ENCODE measurements around the gene PACSIN3. TPM values are rescaled to one million over a fixed set of nuclear protein-coding genes. Genes with fewer than 3 reads are reported as not detected.
A peak's percentile ranks its signal among the peaks of the same experiment; 100 is the strongest.
"Not testable (repeated sequence)": the region's sequence is repeated elsewhere in the genome, so short reads cannot be mapped to it uniquely, and the experiment has no call there.

The PACSIN3 gene
- total RNA-seq, 2 donors from 2014 or later = 30.7 to 56.0 TPM

- intact Hi-C loops (cut with DNase I) = no loop called here
- H3K36me3 ChIP-seq (replicated peaks in 1 of 2; ENCODE audit: insufficient read depth in 1 of 2, low read depth in 2 of 2) = no peaks in the 10 kb centered on the region
- ATAC-seq (no peak), DNase-seq (no peak)
- no peak overlapping the region for H3K27ac ChIP-seq
- TF ChIP-seq POLR2A (IDR thresholded peaks at IDR 0.05) (no peak), CTCF (IDR thresholded peaks at IDR 0.05) (no peak)
- H3K4me3 ChIP-seq = no peak overlapping the region
- 77 to 80% methylated on average over 4 of the region's 4 CpGs for WGBS, 2 donors
- peaks cover 18% of the 10 kb centered on the region for H3K4me1 ChIP-seq
- no peaks in the 10 kb centered on the region for H3K27me3 ChIP-seq
- no peaks in the 10 kb centered on the region for H3K9me3 ChIP-seq
Observed at GRCh38 chr11:47192111-47192510, 5.9 kb upstream of the PACSIN3 start.

- H3K27me3 ChIP-seq; H3K27ac ChIP-seq; ATAC-seq; H3K4me3 ChIP-seq; intact Hi-C loops (cut with DNase I); H3K9me3 ChIP-seq; DNase-seq; H3K36me3 ChIP-seq (replicated peaks in 1 of 2; ENCODE audit: insufficient read depth in 1 of 2, low read depth in 2 of 2): not testable (repeated sequence)
- 85 to 86% methylated on average over 10 of the region's 10 CpGs for WGBS, 2 donors
- H3K4me1 ChIP-seq = peaks cover 26% of the 10 kb centered on the region
Observed at GRCh38 chr11:47191137-47191536, 4.9 kb upstream of the PACSIN3 start.

- Histone ChIP-seq H3K9me3 (no peaks in the 10 kb centered on the region), H3K4me3 (no peak overlapping the region), H3K27ac (peak overlapping the region; percentile 7 to 67 (median 44)), H3K4me1 (peaks cover 42% of the 10 kb centered on the region), H3K36me3 (replicated peaks in 1 of 2; ENCODE audit: insufficient read depth in 1 of 2, low read depth in 2 of 2) (no peaks in the 10 kb centered on the region), H3K27me3 (no peaks in the 10 kb centered on the region)
- DNase-seq (peak in 2 of 4 donors; percentile 51 to 54), ATAC-seq (peak; percentile 9)
- intact Hi-C loops (cut with DNase I) = no loop called here
- 46 to 50% methylated on average over 11 of the region's 11 CpGs for WGBS, 2 donors
- TF ChIP-seq POLR2A (IDR thresholded peaks at IDR 0.05) (no peak), CTCF (IDR thresholded peaks at IDR 0.05) (no peak)
Observed at GRCh38 chr11:47189100-47189834, 3.0 kb upstream of the PACSIN3 start.

DNA sequence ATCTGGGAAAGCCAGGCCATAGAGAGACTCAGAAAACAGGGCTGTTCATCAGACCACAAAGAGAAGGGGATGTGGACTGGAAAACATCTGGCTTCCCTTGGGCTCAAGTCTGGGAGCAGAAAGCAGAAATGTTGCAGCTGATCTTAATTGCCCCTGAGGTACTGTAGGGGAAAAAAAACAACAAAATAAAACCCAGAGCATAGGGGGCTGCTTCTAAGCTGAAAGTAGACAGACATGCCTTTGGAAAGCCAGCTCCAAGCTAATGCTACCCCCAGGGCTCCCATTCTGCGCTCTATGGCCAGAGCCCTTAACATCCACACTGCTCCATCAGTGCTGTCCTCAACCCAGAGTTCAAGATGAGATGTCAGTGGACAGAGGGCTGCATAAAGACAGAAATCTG lies 2.0 kb upstream of the PACSIN3 start:
- no peaks in the 10 kb centered on the region for H3K36me3 ChIP-seq (replicated peaks in 1 of 2; ENCODE audit: insufficient read depth in 1 of 2, low read depth in 2 of 2)
- no peak for ATAC-seq
- no peaks in the 10 kb centered on the region for H3K27me3 ChIP-seq
- intact Hi-C loops (cut with DNase I) = no loop called here
- TF ChIP-seq POLR2A (IDR thresholded peaks at IDR 0.05) = no peak
- TF ChIP-seq CTCF (IDR thresholded peaks at IDR 0.05) = no peak
- WGBS, 2 donors = 89 to 100% methylated on average over 1 of the region's 1 CpG
- H3K27ac ChIP-seq = peak overlapping the region; percentile 85 to 92 (median 90)
- no peak for DNase-seq
- no peak overlapping the region for H3K4me3 ChIP-seq
- peaks cover 47% of the 10 kb centered on the region for H3K4me1 ChIP-seq
- H3K9me3 ChIP-seq = no peaks in the 10 kb centered on the region

DNA sequence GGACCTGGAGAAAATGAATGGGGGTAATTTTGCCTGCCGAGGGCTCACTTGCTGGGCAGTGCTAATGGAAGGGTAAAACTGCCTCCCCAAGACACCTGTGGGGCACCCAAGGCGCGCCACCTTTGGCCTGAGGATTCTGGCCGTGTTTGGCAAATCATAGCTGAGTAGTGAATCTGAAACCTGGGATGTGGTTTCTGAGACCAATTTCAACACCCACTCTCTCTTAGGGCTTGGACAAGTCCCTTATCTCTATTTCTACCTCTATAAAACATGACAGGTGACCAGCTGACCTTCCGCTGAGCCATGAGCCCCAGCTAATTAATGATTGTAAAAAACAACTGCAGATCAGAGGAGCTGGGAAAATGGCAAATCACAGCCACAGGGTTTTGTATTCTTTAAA lies 1.5 kb upstream of the PACSIN3 start:
- Histone ChIP-seq H3K27ac (peak overlapping the region; percentile 85 to 92 (median 90)), H3K9me3 (no peaks in the 10 kb centered on the region), H3K4me3 (no peak overlapping the region), H3K27me3 (no peaks in the 10 kb centered on the region), H3K4me1 (peaks cover 47% of the 10 kb centered on the region), H3K36me3 (replicated peaks in 1 of 2; ENCODE audit: insufficient read depth in 1 of 2, low read depth in 2 of 2) (no peaks in the 10 kb centered on the region)
- WGBS, 2 donors = 16 to 28% methylated on average over 5 of the region's 5 CpGs
- DNase-seq = peak in 2 of 4 donors; percentile 19 to 23
- ATAC-seq = no peak
- TF ChIP-seq POLR2A (IDR thresholded peaks at IDR 0.05) (no peak), CTCF (IDR thresholded peaks at IDR 0.05) (no peak)
- intact Hi-C loops (cut with DNase I) = no loop called here
